Measurements from ENCODE around the gene DGKH.

DNA sequence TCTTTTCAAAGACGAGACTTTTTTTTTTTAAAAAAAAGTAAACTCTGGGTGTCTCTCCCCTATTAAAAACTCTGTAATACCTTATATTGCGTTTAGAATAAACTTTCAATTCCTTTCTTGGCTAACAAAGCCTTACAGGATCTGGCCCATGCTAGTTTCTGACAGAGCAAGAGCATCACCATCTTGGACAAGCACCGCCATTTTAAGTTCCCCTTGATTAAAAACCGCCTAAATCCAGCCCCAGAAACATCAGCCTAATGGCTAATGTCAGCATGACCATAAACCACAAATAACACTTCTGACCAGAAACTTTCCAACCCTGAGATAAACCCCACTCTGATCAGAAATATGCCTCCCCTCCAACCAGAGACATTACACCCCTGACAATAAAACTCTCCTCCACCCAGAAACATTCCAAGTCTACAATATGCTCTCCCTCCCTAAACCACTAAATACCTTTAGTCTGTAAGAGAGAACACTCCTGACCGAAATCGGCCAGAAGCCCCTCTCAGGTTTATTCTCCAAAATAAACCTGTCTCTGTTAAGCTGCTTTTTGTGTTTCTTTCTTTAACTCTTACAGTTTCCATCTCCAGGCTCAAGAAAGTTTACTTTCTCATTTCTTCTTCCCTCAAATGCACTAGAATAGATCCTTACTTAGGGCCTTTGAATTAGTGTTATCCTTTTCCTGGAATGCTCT, 221.9 kb downstream of the DGKH start:
- TF ChIP-seq, protein P1, sequence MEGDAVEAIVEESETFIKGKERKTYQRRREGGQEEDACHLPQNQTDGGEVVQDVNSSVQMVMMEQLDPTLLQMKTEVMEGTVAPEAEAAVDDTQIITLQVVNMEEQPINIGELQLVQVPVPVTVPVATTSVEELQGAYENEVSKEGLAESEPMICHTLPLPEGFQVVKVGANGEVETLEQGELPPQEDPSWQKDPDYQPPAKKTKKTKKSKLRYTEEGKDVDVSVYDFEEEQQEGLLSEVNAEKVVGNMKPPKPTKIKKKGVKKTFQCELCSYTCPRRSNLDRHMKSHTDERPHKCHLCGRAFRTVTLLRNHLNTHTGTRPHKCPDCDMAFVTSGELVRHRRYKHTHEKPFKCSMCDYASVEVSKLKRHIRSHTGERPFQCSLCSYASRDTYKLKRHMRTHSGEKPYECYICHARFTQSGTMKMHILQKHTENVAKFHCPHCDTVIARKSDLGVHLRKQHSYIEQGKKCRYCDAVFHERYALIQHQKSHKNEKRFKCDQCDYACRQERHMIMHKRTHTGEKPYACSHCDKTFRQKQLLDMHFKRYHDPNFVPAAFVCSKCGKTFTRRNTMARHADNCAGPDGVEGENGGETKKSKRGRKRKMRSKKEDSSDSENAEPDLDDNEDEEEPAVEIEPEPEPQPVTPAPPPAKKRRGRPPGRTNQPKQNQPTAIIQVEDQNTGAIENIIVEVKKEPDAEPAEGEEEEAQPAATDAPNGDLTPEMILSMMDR (IDR thresholded peaks at IDR 0.05; ENCODE audit: low read depth, low read length) = no peak
- TF ChIP-seq EZH2phosphoT487 (IDR thresholded peaks at IDR 0.05; ENCODE audit: low read depth) = no peak
